GM23338 (cell line): Measurements from ENCODE around the gene ZNF280D. TPM values are rescaled to one million over a fixed set of nuclear protein-coding genes. Genes with fewer than 3 reads are reported as not detected.

Experiments used
- ATAC-seq: fragments of 200-7000 bp; cut with Tn5 transposase; 3 replicates; pipeline ENCODE4 v1.9.1; 2020
- DNase-seq: peaks from one replicate; pipeline ENCODE4 v3.0.0-alpha.2; 2015; ENCODE audit warnings: low spot score
- H2AFZ ChIP-seq: fragments of 200-600 bp; sonication (generic); 2 replicates; pipeline ENCODE4 v1.8.0; 2016; ENCODE audit warnings: antibody characterized with exemption, mild to moderate bottlenecking, moderate library complexity
- H3F3A ChIP-seq: fragments of 200-600 bp; sonication (generic); replicated peaks from 2 replicates; pipeline ENCODE4 v1.8.0; 2017; ENCODE audit warnings: antibody characterized with exemption, mixed run types, low read depth
- H3K27ac ChIP-seq: fragments of 200-600 bp; sonication (generic); 2 replicates; pipeline ENCODE4 v1.6.1; 2016; ENCODE audit warnings: low read depth
- H3K27me3 ChIP-seq: fragments of 200-600 bp; sonication (generic); 2 replicates; pipeline ENCODE4 v1.8.0; 2016; ENCODE audit warnings: mild to moderate bottlenecking, mixed run types, moderate library complexity; ENCODE audit not compliant: insufficient read depth
- H3K36me3 ChIP-seq: fragments of 200-600 bp; sonication (generic); 2 replicates; pipeline ENCODE4 v1.8.0; 2016; ENCODE audit warnings: mild to moderate bottlenecking; ENCODE audit not compliant: insufficient read depth
- H3K4me1 ChIP-seq: fragments of 200-600 bp; sonication (generic); 2 replicates; pipeline ENCODE4 v1.8.0; 2016; ENCODE audit warnings: mild to moderate bottlenecking, moderate library complexity; ENCODE audit not compliant: insufficient read depth
- H3K4me2 ChIP-seq: fragments of 200-600 bp; sonication (generic); 2 replicates; pipeline ENCODE4 v1.7.1; 2017; ENCODE audit warnings: mixed run types
- H3K4me3 ChIP-seq: fragments of 200-600 bp; sonication (generic); 2 replicates; pipeline ENCODE4 v1.6.1; 2016; ENCODE audit warnings: mixed run types
- H3K79me2 ChIP-seq: fragments of 200-600 bp; sonication (generic); replicated peaks from 2 replicates; pipeline ENCODE4 v1.8.0; 2017; ENCODE audit warnings: mild to moderate bottlenecking; ENCODE audit not compliant: insufficient read depth
- H3K9me2 ChIP-seq: fragments of 200-600 bp; sonication (generic); 2 replicates; pipeline ENCODE4 v1.8.0; 2017; ENCODE audit not compliant: insufficient read depth
- H4K20me1 ChIP-seq: fragments of 200-600 bp; sonication (generic); replicated peaks from 2 replicates; pipeline ENCODE4 v1.8.0; 2017; ENCODE audit warnings: mild to moderate bottlenecking; ENCODE audit not compliant: insufficient read depth
- H3K27ac Mint-ChIP-seq: 2 replicates; pipeline ENCODE4 v1.8.0; 2020; ENCODE audit warnings: inconsistent platforms, mild to moderate bottlenecking, moderate library complexity, mixed read lengths
- H3K27me3 Mint-ChIP-seq: 3 replicates; pipeline ENCODE4 v1.8.0; 2022; ENCODE audit warnings: low read depth, mild to moderate bottlenecking, moderate library complexity, mixed read lengths, inconsistent platforms; ENCODE audit not compliant: insufficient read depth, poor library complexity
- H3K36me3 Mint-ChIP-seq: 3 replicates; pipeline ENCODE4 v1.8.0; 2021; ENCODE audit warnings: low read depth, mild to moderate bottlenecking, inconsistent platforms, moderate library complexity, mixed read lengths
- H3K4me1 Mint-ChIP-seq: 3 replicates; pipeline ENCODE4 v1.8.0; 2020; ENCODE audit warnings: mild to moderate bottlenecking, inconsistent platforms, mixed read lengths
- H3K4me3 Mint-ChIP-seq: 3 replicates; pipeline ENCODE4 v1.8.0; 2021; ENCODE audit warnings: moderate library complexity, mild to moderate bottlenecking, inconsistent platforms, mixed read lengths
- H3K9me3 Mint-ChIP-seq: 3 replicates; pipeline ENCODE4 v1.8.0; 2020; ENCODE audit warnings: moderate library complexity, mild to moderate bottlenecking, inconsistent platforms, mixed read lengths
- CREB1 ChIP-seq: fragments of 250-450 bp; sonication (Bioruptor Pico); IDR thresholded peaks from 2 replicates; pipeline ENCODE4 v1.5.0; 2020; ENCODE audit warnings: low read depth, mild to moderate bottlenecking, moderate library complexity
- CTCF ChIP-seq, 2 experiments: fragments of 200-600 bp in 1 of 2; sonication (generic) in 1 of 2; conservative IDR thresholded peaks; 2 replicates each; pipeline versions ENCODE4 v1.5.1 to v1.6.1; 2016 to 2017; ENCODE audit warnings: antibody characterized with exemption in 2 of 2, low read depth in 2 of 2, mild to moderate bottlenecking in 2 of 2, moderate library complexity in 1 of 2
- ETS1 ChIP-seq: IDR thresholded peaks from 2 replicates; pipeline ENCODE4 v1.6.1; 2016; ENCODE audit warnings: antibody characterized with exemption
- EZH2phosphoT487 ChIP-seq: fragments of 200-600 bp; sonication (generic); IDR thresholded peaks from one replicate; pipeline ENCODE4 v1.8.1; 2018; ENCODE audit warnings: antibody characterized with exemption; ENCODE audit not compliant: unreplicated experiment
- NANOG ChIP-seq: IDR thresholded peaks from 2 replicates; pipeline ENCODE4 v1.6.1; 2016; ENCODE audit warnings: antibody characterized with exemption, borderline replicate concordance
- POLR2AphosphoS5 ChIP-seq: IDR thresholded peaks from 2 replicates; pipeline ENCODE4 v1.6.1; 2016; ENCODE audit warnings: antibody characterized with exemption, low read depth
- REST ChIP-seq: IDR thresholded peaks from one replicate; pipeline ENCODE4 v1.6.1; 2018; ENCODE audit warnings: antibody characterized with exemption; ENCODE audit not compliant: unreplicated experiment
- STAT1 ChIP-seq: IDR thresholded peaks from one replicate; pipeline ENCODE4 v1.6.1; 2016; ENCODE audit warnings: antibody characterized with exemption; ENCODE audit not compliant: unreplicated experiment
- ZNF331 ChIP-seq: fragments of 250-450 bp; sonication (Bioruptor Pico); IDR thresholded peaks from 2 replicates; pipeline ENCODE4 v1.5.0; 2020; ENCODE audit warnings: low read depth, mild to moderate bottlenecking, moderate library complexity
- polyA plus RNA-seq: library from polyadenylated mRNA; unstranded; fragments of >200 nt; fragmentation: Nextera tagmentation; extraction: Ambion mirVana; gene quantifications from 2 replicates; pipeline ENCODE4 v1.2.1, GENCODE V29; 2016
- total RNA-seq: library from RNA; depleted of rRNA; stranded (reverse); fragments of >200 nt; shearing (Covaris generic); gene quantifications from 2 replicates; pipeline ENCODE4 v1.2.3, GENCODE V29; 2014

The ZNF280D gene
- total and polyA plus RNA-seq, 2 experiments from 2014 or later = 23.3 to 32.5 TPM

- no peaks in the 10 kb centered on the region for H3K36me3 ChIP-seq
These were observed 49.4 kb downstream of the ZNF280D start for GRCh38 chr15:56683908-56684307.

GRCh38 chr15:56681113-56681512 is 52.2 kb downstream of the ZNF280D start:
- Mint-ChIP-seq H3K27me3 (no peaks in the 10 kb centered on the region), H3K9me3 (no peaks in the 10 kb centered on the region), H3K27ac (no peak overlapping the region), H3K36me3 (no peaks in the 10 kb centered on the region), H3K4me3 (no peak overlapping the region), H3K4me1 (peaks cover 6% of the 10 kb centered on the region; the same call in 2 of the 3 replicates)
- DNase-seq = no peak
- Histone ChIP-seq H3K9me2 (no peaks in the 10 kb centered on the region), H3K4me2 (no peak overlapping the region), H4K20me1 (no peaks in the 10 kb centered on the region; the same call in 1 of the 2 replicates), H3K4me1 (no peaks in the 10 kb centered on the region), H3K27me3 (no peaks in the 10 kb centered on the region), H3K79me2 (no peaks in the 10 kb centered on the region), H3K4me3 (no peak overlapping the region), H3K36me3 (no peaks in the 10 kb centered on the region), H3F3A (no peaks in the 10 kb centered on the region), H3K27ac (no peak overlapping the region), H2AFZ (no peak overlapping the region)
- TF ChIP-seq CTCF (conservative IDR thresholded peaks at IDR 0.05; ENCODE audit: low read depth in 2 of 2) (no peak), REST (no peak), STAT1 (no peak), EZH2phosphoT487 (no peak), POLR2AphosphoS5 (no peak), CREB1 (CRISPR knock-in tag) (no peak)
- ATAC-seq = no peak

More at GRCh38 chr15:56683908-56684307, 49.4 kb downstream of the ZNF280D start:
- H3K4me1 ChIP-seq = no peaks in the 10 kb centered on the region
- TF ChIP-seq CREB1 (CRISPR knock-in tag) (no peak), EZH2phosphoT487 (no peak), ETS1 (no peak), POLR2AphosphoS5 (no peak), CTCF (conservative IDR thresholded peaks at IDR 0.05; ENCODE audit: low read depth in 2 of 2) (no peak), NANOG (no peak), ZNF331 (CRISPR knock-in tag) (no peak)
- no peak overlapping the region for H2AFZ ChIP-seq
- Mint-ChIP-seq H3K36me3 (no peaks in the 10 kb centered on the region; the same call in 2 of the 3 replicates), H3K4me1 (peaks cover 6% of the 10 kb centered on the region; the same call in 2 of the 3 replicates), H3K4me3 (no peak overlapping the region), H3K9me3 (no peaks in the 10 kb centered on the region), H3K27me3 (no peaks in the 10 kb centered on the region), H3K27ac (no peak overlapping the region)
- no peaks in the 10 kb centered on the region for H3F3A ChIP-seq
- no peak for DNase-seq
- H3K27me3 ChIP-seq = no peaks in the 10 kb centered on the region
- no peak for ATAC-seq
- no peaks in the 10 kb centered on the region for H3K79me2 ChIP-seq
- no peaks in the 10 kb centered on the region; the same call in 1 of the 2 replicates for H4K20me1 ChIP-seq
- H3K27ac ChIP-seq = no peak overlapping the region
- no peak overlapping the region for H3K4me3 ChIP-seq
- H3K4me2 ChIP-seq = no peak overlapping the region
- H3K9me2 ChIP-seq = no peaks in the 10 kb centered on the region
